Tongue (tissue), 3 donors: Measurements from ENCODE around the gene TBC1D19. TPM values are rescaled to one million over a fixed set of nuclear protein-coding genes. Genes with fewer than 3 reads are reported as not detected.

Experiments
- DNase-seq: peaks from one replicate; pipeline ENCODE4 v3.0.0-alpha.2; 2015
- small RNA-seq: library from RNA; depleted of rRNA; stranded (forward); fragments of <200 nt; gene quantifications from one replicate; pipeline ENCODE3, GENCODE V24; 2014; ENCODE audit warnings: low replicate concordance
- total RNA-seq: library from RNA; depleted of rRNA; stranded (reverse); fragments of >200 nt; gene quantifications from one replicate; pipeline ENCODE4 v1.2.3, GENCODE V29; 2014

Gene TBC1D19
- total RNA-seq, 1 donor from 2014 or later, result 40.3 TPM

DNA sequence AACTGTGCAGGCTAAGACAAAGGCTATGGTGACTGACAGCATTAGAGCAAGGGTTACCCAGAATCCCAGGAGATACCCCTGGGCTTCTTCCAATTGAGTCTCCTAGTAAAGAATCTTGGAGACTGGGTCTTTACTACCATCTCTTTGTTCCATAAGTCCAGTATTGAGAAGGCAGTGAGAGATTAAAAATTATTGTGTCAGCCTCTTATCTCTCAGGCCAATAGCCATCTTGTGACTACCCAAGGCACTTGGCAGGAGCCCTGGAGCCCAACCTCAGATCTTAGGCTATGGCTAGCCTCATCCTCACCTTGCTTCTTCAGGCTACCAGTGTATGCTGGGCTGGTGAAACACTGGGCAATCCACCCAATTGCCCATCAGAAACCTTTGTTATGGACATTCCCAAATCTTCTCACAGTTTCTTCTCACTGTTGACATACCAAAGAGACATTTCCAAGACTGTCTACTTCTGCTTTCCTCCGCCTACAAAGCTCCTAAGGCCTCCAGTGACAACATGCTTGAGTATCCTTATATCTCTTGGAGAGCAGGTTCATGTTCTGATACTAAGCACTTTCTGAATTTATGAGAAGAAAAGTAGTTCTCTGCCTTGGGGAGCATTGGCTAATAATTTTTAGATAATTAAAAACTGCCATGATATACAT is 200.5 kb downstream of the TBC1D19 start:
- no peak for DNase-seq

- peak; percentile 29 for DNase-seq
These were observed 201.4 kb downstream of the TBC1D19 start for GRCh38 chr4:26785312-26785711.

GRCh38 chr4:26785810-26786209 is 201.9 kb downstream of the TBC1D19 start:
- DNase-seq, result no peak

DNA sequence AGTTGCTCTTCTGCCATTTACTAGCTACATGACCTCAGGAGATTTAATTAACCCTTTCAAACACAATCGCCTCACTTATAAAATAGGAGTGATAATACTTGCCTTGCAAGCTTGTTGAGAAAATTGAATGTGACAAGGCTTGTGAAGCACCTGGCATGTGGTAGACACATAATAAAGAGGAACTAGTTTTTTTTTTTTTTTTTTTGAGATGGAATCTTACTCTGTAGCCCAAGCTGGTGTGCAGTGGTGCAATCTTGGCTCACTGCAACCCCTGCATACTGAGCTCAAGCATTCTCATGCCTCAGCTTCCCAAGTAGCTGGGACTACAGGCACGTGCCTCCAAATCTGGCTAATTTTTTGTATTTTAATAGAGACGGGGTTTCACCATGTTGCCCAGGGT is 203.0 kb downstream of the TBC1D19 start:
- DNase-seq, result no peak

DNA sequence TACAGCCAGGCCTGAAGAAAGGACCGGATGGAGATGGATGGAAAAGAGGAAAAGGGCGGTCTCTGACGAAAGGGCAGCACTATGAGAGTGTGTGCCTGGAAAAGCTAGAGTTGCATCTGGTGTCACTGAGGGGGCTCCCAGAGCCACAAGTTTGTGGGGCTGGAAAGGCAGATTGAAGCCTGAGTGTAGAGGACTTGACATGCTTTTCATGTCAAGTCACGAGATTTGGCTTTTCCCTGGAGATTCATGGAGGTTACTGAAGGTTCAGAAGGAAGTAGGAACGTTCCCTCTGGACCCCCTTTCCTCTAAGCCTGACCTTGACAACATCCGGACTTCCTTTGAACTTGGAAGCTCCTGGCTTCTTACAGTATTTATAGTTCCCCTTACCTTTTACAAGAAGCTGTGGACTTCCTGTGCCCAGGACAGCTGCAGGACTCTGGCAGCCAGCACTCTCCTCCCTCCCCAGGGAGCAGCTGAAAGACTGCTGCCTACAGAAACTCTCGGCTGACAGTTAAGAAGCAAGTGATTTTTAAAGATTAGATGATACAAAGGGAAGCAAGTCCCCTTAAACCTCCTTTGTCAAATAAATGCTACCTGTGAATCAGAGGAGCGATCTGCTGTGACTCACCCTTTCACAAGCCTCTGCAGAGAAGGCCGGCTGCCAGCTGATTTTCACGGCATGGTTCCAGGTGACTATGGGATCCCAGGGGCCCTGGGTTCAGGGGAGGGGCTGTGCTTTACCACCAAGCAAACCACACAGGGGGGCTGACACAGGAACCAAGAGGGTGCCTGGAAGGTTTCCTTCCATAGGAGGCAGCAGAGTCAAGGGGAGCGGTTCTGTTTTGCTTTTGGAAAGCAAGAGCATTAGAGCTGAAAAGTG is 203.8 kb downstream of the TBC1D19 start:
- peak; percentile 81 for DNase-seq

DNA sequence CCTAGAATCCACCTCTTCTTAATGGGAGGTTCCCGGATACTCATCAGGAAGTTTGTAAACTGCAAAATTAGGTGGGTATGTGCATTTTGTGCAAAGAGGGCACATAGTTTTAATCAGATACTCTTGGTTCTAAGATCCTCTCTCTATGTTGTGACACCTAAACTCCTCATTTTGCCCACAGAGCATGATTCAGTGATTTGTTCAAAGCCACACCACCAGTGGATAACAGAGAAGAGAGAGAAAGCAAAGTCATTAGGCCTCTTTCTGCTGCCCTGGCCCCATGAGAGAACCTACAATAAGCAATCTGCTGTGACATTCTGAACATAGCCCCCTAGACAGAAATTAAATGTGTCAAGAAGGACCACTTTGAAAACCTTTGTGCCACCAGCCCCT is 204.5 kb downstream of the TBC1D19 start:
- no peak for DNase-seq

DNA sequence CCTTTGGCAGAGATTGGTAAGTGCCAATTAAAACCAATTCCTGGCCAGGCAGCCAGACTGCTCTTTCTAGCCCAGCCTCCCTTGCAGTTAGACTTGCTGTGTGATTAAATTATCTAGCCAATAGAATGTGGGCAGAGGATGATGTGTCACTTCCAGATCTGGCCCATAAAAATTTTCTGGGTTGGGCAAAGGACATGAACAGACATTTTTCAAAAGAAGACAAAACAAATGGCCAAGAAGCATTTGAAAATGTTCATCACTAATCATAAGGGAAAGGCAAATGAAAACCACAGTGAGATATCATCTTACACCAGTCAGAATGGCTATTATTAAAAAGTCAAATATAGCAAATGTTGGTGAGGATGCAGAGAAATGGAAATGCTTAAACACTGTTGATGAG is 205.3 kb downstream of the TBC1D19 start:
- no peak for DNase-seq

GRCh38 chr4:26791346-26791745 is 207.5 kb downstream of the TBC1D19 start:
- no peak for DNase-seq

DNA sequence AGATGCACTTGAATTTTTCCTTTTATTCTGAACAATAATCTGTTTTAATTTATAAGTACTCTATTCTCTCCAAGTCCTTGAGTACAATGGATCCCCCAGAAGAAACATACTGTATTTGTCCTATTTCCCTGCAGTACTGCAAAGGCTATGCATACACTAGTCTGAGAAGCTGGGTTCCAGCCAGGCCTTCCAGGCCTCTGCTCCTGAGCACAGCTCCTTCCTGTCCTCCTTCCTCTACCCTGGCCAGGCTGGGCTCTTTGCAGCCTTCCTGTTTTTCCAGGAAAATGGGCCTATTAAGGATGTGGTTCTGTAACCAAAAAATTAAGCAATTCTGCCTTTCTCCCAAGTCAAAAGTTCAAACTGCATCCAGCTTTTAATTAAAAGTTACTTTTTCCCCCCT is 208.8 kb downstream of the TBC1D19 start:
- DNase-seq, result no peak

DNA sequence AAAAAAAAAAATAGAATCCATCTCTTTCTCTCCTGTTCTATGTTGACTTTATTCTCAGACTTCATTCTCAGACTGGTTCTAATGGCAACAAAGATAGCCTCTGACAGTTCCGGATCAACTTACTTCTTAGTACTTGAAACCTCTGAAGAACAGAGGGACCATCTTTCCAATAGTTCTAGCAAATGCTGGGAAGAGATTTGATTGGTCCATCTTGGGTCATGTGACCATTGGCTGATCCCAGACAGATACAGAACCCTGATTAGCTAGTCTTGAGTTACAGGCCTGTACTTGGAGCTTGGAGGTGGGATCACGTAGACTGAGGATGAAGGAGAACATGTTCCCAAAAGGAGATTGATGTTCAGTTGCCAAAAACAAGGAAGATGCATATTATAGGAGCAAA is 209.9 kb downstream of the TBC1D19 start:
- DNase-seq, result no peak

DNA sequence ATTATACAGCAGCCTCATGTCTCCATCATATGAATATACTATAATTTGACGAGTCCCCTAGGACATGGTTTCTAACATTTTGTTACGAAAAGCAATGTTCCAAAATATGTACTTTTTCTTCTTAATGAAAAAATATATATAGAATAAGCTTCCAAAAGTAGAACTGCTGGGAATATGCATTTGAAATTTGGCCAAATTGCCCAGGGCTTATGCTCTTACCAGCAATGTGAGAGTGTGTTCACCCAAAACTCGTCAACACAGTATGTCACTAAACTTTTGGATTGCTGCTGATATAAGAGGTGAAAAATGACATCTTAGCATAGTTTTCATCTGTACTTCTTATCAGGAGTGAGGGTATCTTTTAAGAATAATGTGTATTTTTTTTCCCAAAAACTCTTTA is 212.2 kb downstream of the TBC1D19 start:
- no peak for DNase-seq

DNA sequence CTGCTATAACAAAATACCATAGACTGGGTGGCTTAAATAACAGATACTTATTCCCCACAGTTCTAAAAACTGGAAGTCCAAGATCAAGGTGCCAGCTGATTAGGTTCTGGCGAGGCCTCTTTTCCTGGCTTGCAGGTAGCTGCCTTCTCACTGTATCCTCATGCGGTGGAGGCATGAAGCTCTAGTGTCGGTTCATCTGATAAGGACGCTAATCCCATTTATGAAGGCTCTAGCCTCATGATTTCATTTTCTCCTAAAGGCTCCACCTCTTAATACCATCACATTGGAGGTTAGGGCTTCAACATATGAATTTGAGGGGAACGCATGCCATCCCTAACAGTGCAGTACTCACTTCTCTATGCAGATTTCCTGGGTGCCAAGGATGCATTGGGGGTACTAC is 218.9 kb downstream of the TBC1D19 start:
- DNase-seq, result peak; percentile 60

DNA sequence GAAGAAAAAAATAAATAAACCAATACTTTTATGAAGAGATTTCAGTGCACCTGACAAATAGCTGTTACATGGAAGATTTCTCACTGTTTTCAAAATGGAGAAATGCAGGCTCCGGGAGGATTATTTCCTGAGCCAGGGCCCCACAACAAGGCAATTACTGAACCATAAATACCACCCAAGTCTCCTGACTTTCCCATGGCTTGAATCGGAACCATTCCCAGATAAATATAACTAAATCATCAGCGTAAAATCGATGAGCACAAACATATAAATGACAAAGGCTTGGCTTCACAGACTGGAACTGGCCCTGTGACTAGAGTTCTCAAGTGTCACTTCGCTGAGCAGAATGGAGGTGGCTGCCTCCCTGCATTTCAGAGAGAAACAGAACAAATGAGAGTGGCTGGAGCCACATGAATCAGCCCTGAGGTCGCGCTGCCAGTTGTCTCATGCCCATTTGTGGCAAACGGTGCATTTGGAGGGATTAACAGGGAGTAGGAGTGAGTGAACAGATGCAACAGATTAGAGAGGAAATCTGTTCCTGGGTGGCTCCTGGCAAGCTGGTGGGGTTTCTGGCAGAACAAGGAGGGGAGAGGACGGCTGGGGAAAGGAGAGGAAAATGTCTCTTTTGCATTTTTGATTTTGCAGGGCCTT is 219.5 kb downstream of the TBC1D19 start:
- peak; percentile 96 for DNase-seq

DNA sequence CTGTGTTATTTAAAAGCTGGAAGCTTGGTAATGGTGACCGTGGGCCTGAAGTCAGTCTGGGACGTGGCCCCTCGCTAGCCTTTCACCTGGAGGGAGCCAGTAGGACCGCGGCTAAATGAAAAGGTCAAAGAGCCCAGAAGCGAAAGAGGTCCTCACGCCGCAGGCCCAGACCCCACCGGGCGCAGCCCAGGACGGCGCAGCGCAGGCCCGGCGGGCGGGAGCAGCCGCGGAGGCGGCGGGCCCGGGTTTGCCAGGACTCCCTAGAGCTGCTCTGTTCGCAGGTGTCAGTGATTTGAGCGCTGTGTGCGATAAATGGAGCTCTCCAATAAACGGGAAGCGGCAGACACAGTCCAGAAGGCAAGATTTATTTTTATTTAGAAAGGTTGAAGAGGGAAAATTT is 220.6 kb downstream of the TBC1D19 start:
- no peak for DNase-seq

- DNase-seq, result peak; percentile 49
These were observed 221.0 kb downstream of the TBC1D19 start for GRCh38 chr4:26804925-26805324.

Small RNAs within 50 kb of the gene (small RNA-seq; reads per million reads assigned to genes)
- not detected for gene RF00284

Other genes starting within 250 kb of the TBC1D19 start
- 14.9 TPM for gene CCKAR, start 93.6 kb upstream of the TBC1D19 start, total RNA-seq